Naive thymus-derived CD8-positive, alpha-beta T cell (primary cell): ENCODE data around the gene RAI14. TPM values are rescaled to one million over a fixed set of nuclear protein-coding genes. Genes with fewer than 3 reads are reported as not detected.
"Not testable (repeated sequence)": the region's sequence is repeated elsewhere in the genome, so short reads cannot be mapped to it uniquely, and the experiment has no call there.

ENCODE experiments used
- ATAC-seq, 2 donors: fragments of 150-1000 bp; cut with Tn5 transposase in 1 of 2; sonication (Bioruptor Pico), chemical (Tn5 transposase) in 1 of 2; 1 replicate in 1 of 2; 2 replicates in 1 of 2; pipeline ENCODE4 v1.10.0; 2021; ENCODE audit warnings: mild to moderate bottlenecking in 2 of 2, moderate library complexity in 2 of 2
- POLR2A ChIA-PET: fragments of 350-600 bp; sonication (Branson Sonifier 250); formaldehyde crosslinking; loops from one replicate; lab custom pipeline; 2021; ENCODE audit warnings: antibody characterized with exemption; lab: Charles Lee
- DNase-seq, 10 donors: peaks; one replicate each; pipeline versions ENCODE4 v3.0.0 to v3.0.0-alpha.2; 2020 to 2022
- H3K27ac Mint-ChIP-seq, 10 donors: one replicate each; pipeline ENCODE4 v1.8.0; 2020 to 2022; ENCODE audit warnings: mild to moderate bottlenecking in 10 of 10, mixed read lengths in 10 of 10, moderate library complexity in 4 of 10, inconsistent platforms in 1 of 10
- H3K27me3 Mint-ChIP-seq, 5 donors: one replicate each; pipeline ENCODE4 v1.8.0; 2021 to 2022; ENCODE audit warnings: mixed read lengths in 5 of 5
- H3K36me3 Mint-ChIP-seq, 3 donors: one replicate each; pipeline ENCODE4 v1.8.0; 2020 to 2022; ENCODE audit warnings: mixed read lengths in 3 of 3, mild to moderate bottlenecking in 2 of 3, inconsistent platforms in 1 of 3
- H3K4me1 Mint-ChIP-seq, 4 donors: one replicate each; pipeline ENCODE4 v1.8.0; 2021 to 2022; ENCODE audit warnings: mixed read lengths in 4 of 4
- H3K4me3 Mint-ChIP-seq, 10 donors: one replicate each; pipeline ENCODE4 v1.8.0; 2020 to 2022; ENCODE audit warnings: mild to moderate bottlenecking in 10 of 10, mixed read lengths in 10 of 10, moderate library complexity in 6 of 10, inconsistent platforms in 1 of 10
- H3K9me3 Mint-ChIP-seq, 9 donors: one replicate each; pipeline ENCODE4 v1.8.0; 2020 to 2022; ENCODE audit warnings: mixed read lengths in 9 of 9, mild to moderate bottlenecking in 3 of 9, inconsistent platforms in 1 of 9, moderate library complexity in 1 of 9
- polyA plus RNA-seq, 3 donors: library from polyadenylated mRNA; unstranded; fragments of 300-500 nt; fragmentation: Illumina TruSeq; gene quantifications; one replicate each; pipeline ENCODE4 v1.2.3, GENCODE V29; 2021
- total RNA-seq, 8 experiments: library from RNA in 2 of 8; stranded (reverse) in 2 of 8; gene quantifications; one replicate each; pipeline ENCODE4 v1.2.3 and lab custom pipeline; 2021 to 2026

The RAI14 gene
- total and polyA plus RNA-seq, 5 experiments from 2014 or later, result not detected

DNA sequence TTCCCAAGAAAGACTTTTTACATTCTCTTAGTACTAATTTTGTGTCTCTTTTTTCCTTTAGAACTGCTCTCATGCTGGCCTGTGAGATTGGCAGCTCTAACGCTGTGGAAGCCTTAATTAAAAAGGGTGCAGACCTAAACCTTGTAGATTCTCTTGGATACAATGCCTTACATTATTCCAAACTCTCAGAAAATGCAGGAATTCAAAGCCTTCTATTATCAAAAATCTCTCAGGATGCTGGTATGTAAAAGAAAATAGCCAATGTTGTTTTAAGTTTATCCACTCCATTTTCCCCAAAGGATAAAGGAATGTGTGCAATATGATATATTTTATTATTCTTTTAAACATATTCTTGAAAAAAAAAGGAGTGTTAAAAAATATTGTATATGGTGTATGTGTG lies 155.6 kb downstream of the RAI14 start:
- DNase-seq (no peak), ATAC-seq (no peak)
- Mint-ChIP-seq H3K4me1 (peaks cover 0 to 2% (median 0%) of the 10 kb centered on the region in 4 donors), H3K9me3 (no peaks in the 10 kb centered on the region), H3K36me3 (no peaks in the 10 kb centered on the region), H3K4me3 (no peak overlapping the region), H3K27ac (no peak overlapping the region), H3K27me3 (peaks cover 0 to 5% (median 2%) of the 10 kb centered on the region in 5 donors)
- POLR2A ChIA-PET, result no interaction called here

GRCh38 chr5:34813509-34813908 lies 157.4 kb downstream of the RAI14 start:
- H3K27me3 Mint-ChIP-seq, result peaks cover 0 to 5% (median 2%) of the 10 kb centered on the region in 5 donors
- H3K4me1 Mint-ChIP-seq, result no peaks in the 10 kb centered on the region
- POLR2A ChIA-PET, result no interaction called here
- H3K36me3 Mint-ChIP-seq, result no peaks in the 10 kb centered on the region
- H3K27ac Mint-ChIP-seq, result no peak overlapping the region
- ATAC-seq (no peak), DNase-seq (no peak)
- no peaks in the 10 kb centered on the region for H3K9me3 Mint-ChIP-seq
- no peak overlapping the region for H3K4me3 Mint-ChIP-seq

DNA sequence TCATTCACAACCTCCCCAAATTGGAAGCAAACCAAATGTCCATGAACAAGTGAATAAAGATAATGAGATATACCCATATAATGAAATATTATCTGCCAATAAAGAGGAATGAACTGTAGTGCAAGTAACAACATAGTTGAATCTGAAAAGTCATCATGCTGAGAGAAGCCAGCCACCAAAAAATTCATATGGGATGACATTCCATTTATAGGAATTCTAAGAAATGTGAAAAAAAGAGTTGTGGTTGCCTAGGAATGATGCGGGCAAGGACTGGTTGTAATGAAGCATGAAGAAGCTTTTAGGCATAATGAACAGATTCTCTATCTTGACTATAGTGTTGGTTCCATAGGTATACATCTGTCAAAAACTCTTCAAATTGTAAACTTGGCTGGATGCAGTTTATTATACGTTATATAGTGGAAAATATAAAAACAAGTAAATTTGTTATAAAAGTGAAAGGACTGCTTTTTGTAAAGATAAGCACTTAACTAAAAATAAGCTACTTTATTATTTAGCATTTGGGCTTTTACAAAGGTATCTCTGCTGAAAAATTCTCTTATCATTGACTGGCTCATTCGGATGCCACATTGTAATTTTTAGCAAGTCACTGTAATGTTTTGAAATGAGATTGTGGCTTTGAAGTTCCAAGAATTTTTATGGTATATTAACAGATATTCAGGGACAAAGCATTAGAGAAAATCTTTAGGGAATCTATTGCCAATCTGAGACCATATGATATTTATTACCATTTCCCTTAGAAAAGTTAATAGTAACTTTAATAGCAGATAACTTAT lies 161.6 kb downstream of the RAI14 start:
- no peaks in the 10 kb centered on the region for H3K36me3 Mint-ChIP-seq

DNA sequence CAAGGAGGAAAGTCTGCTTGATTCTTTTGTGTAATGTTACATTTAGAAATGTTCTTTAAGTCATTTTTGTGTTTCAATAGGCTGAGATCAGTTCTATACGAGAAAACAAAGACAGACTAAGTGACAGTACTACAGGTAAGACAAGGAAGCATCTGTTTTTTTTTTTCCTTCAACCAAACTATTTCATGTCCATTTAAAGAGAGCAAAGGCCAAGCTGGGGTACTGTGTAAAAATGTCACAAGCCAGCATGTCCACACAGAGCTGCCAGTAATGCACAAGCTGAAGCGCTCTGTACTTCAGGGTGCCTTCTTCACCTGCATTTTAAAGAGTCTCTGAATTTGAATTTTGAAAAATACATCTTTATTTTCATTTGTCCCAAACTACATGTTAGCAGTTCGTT lies 162.6 kb downstream of the RAI14 start:
- Mint-ChIP-seq H3K9me3 (no peaks in the 10 kb centered on the region), H3K4me3 (no peak overlapping the region), H3K27ac (no peak overlapping the region), H3K27me3 (peaks cover 0 to 10% (median 10%) of the 10 kb centered on the region in 5 donors), H3K36me3 (no peaks in the 10 kb centered on the region), H3K4me1 (no peaks in the 10 kb centered on the region)
- no peak for DNase-seq
- POLR2A ChIA-PET, result no interaction called here
- ATAC-seq, result no peak

More for the DNA sequence above, 161.6 kb downstream of the RAI14 start:
- Mint-ChIP-seq H3K4me3 (no peak overlapping the region), H3K4me1 (no peaks in the 10 kb centered on the region), H3K27ac (no peak overlapping the region), H3K27me3 (peaks cover 0 to 2% (median under 1%) of the 10 kb centered on the region in 5 donors), H3K9me3 (no peaks in the 10 kb centered on the region)
- DNase-seq (no peak), ATAC-seq (no peak)
- POLR2A ChIA-PET, result no interaction called here

DNA sequence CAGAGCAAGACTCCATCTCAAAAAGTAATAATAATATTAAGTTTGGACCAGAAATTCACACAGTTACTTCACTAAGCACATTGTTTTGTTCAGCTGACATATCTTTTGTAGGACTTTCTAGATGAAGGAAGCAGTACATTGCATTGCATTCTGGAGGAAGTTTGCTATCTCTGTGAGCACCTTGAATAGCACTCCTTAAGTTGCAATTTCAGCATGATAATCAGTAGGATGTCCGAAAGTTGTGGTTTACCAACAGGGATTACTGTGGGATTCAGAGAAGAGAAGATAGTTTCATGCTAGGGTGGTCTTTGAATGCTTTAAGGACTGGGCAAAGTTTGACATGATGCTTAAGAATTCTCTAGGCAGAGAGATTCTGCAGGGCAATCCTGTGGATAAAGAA lies 164.5 kb downstream of the RAI14 start:
- DNase-seq, result no peak
- Mint-ChIP-seq H3K4me1 (no peaks in the 10 kb centered on the region), H3K9me3 (no peaks in the 10 kb centered on the region), H3K27me3 (peaks cover 0 to 18% (median 15%) of the 10 kb centered on the region in 5 donors), H3K4me3 (no peak overlapping the region), H3K27ac (no peak overlapping the region), H3K36me3 (no peaks in the 10 kb centered on the region)
- ATAC-seq, result no peak
- POLR2A ChIA-PET, result no interaction called here

- Mint-ChIP-seq H3K4me3 (no peak overlapping the region), H3K4me1 (no peaks in the 10 kb centered on the region), H3K36me3 (no peaks in the 10 kb centered on the region), H3K27me3 (peaks cover 2 to 31% (median 16%) of the 10 kb centered on the region in 5 donors), H3K27ac (no peak overlapping the region), H3K9me3 (no peaks in the 10 kb centered on the region)
- no peak for ATAC-seq
- POLR2A ChIA-PET, result no interaction called here
- DNase-seq, result no peak
Measured at GRCh38 chr5:34822956-34823715, 167.0 kb downstream of the RAI14 start.

DNA sequence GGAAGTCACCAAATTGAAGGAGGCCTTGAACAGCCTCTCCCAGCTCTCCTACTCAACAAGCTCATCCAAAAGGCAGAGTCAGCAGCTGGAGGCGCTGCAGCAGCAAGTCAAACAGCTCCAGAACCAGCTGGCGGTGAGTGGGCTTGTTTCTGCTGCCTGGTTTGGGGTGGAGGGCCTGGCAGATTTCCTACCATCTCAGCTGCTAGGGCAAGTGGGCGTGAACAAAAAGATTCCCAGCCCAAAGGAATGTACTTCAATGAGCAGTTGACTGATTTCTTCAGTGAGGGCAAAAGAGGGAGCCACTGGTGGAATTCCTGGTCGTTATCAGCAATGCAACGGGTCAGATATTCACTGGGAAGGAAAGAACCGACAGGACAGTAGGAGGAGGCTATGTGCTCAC lies 170.2 kb downstream of the RAI14 start:
- POLR2A ChIA-PET, result no interaction called here
- no peak overlapping the region for H3K4me3 Mint-ChIP-seq
- no peak for DNase-seq
- H3K9me3 Mint-ChIP-seq, result no peaks in the 10 kb centered on the region
- no peaks in the 10 kb centered on the region for H3K36me3 Mint-ChIP-seq
- ATAC-seq, result no peak
- H3K4me1 Mint-ChIP-seq, result no peaks in the 10 kb centered on the region
- H3K27me3 Mint-ChIP-seq, result peaks cover 2 to 35% (median 16%) of the 10 kb centered on the region in 5 donors
- H3K27ac Mint-ChIP-seq, result no peak overlapping the region

- Mint-ChIP-seq H3K9me3 (no peaks in the 10 kb centered on the region), H3K4me1 (no peaks in the 10 kb centered on the region), H3K27ac (no peak overlapping the region), H3K4me3 (no peak overlapping the region), H3K36me3 (no peaks in the 10 kb centered on the region), H3K27me3 (peaks cover 2 to 34% (median 15%) of the 10 kb centered on the region in 5 donors)
- DNase-seq, result no peak
- POLR2A ChIA-PET, result no interaction called here
- no peak for ATAC-seq
Measured at GRCh38 chr5:34827588-34828506, 171.7 kb downstream of the RAI14 start.

DNA sequence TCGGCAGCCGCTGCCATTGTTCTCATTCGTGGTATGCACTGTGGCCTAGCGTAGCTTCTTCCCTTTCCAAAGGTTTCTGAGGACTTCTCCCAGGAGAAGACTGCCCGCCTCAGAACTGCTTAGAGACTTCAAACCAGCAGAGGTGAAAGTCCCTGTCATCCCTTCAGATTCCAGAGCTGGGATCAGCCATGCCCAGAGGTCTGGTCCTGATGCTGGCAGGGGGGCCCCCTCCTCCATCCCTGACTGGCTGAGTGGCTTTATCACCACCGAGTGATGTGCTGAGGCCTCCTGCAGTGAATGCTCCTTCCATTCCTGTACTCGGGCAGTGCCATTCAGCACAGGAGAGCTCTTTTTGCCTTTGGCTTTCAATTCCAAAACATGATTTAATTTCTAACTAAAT lies 174.7 kb downstream of the RAI14 start:
- DNase-seq, H3K36me3 Mint-ChIP-seq, ATAC-seq, H3K9me3 Mint-ChIP-seq, H3K4me3 Mint-ChIP-seq, H3K4me1 Mint-ChIP-seq, POLR2A ChIA-PET, H3K27ac Mint-ChIP-seq: not testable (repeated sequence)
- peaks cover 0 to 20% (median 0%) of the 10 kb centered on the region in 5 donors for H3K27me3 Mint-ChIP-seq

- DNase-seq (no peak), ATAC-seq (no peak)
- H3K27ac Mint-ChIP-seq, result no peak overlapping the region
- POLR2A ChIA-PET, result no interaction called here
- H3K4me3 Mint-ChIP-seq, result no peak overlapping the region
- no peaks in the 10 kb centered on the region for H3K36me3 Mint-ChIP-seq
- H3K27me3 Mint-ChIP-seq, result peaks cover 0 to 18% (median 0%) of the 10 kb centered on the region in 5 donors
- no peaks in the 10 kb centered on the region for H3K4me1 Mint-ChIP-seq
- no peaks in the 10 kb centered on the region for H3K9me3 Mint-ChIP-seq
Measured at GRCh38 chr5:34831303-34831702, 175.2 kb downstream of the RAI14 start.

DNA sequence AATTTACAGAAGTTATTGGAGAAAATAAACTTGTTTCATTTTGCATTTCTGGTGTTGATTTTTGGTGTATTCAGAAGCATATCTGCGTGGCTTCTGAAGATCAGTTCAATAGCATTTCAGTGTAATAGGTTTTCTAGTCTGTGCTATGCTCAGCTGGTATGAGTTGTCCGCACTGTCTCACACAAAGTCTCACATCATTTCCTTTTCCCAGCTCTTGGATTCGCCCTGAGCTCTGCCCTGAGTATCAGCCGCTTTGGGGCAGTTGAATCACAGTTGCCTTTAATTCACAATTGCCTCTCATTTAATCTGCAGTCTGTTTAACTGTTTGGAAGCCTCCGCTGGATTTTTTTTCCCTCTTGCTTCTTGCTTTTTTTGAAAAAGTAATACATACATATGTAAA lies 176.4 kb downstream of the RAI14 start:
- no peak overlapping the region for H3K4me3 Mint-ChIP-seq
- no peak overlapping the region for H3K27ac Mint-ChIP-seq
- peaks cover 0 to 8% (median 0%) of the 10 kb centered on the region in 5 donors for H3K27me3 Mint-ChIP-seq
- POLR2A ChIA-PET, result no interaction called here
- ATAC-seq, result no peak
- H3K4me1 Mint-ChIP-seq, result no peaks in the 10 kb centered on the region
- DNase-seq, result no peak
- H3K36me3 Mint-ChIP-seq, result no peaks in the 10 kb centered on the region
- H3K9me3 Mint-ChIP-seq, result no peaks in the 10 kb centered on the region

GRCh38 chr5:34833090-34833489 lies 177.0 kb downstream of the RAI14 start:
- peaks cover 0 to under 1% (median 0%) of the 10 kb centered on the region in 9 donors for H3K9me3 Mint-ChIP-seq
- ATAC-seq (no peak), DNase-seq (no peak)
- POLR2A ChIA-PET, result no interaction called here
- H3K4me3 Mint-ChIP-seq, result no peak overlapping the region
- no peaks in the 10 kb centered on the region for H3K36me3 Mint-ChIP-seq
- peaks cover 0 to 4% (median 0%) of the 10 kb centered on the region in 5 donors for H3K27me3 Mint-ChIP-seq
- peaks cover 0 to 3% (median under 1%) of the 10 kb centered on the region in 4 donors for H3K4me1 Mint-ChIP-seq
- H3K27ac Mint-ChIP-seq, result no peak overlapping the region
